NT2/D1 (cell line): ENCODE data around the gene ARHGAP28.

ENCODE experiments used
- DNase-seq: peaks from one replicate; pipeline ENCODE4 v3.0.0-alpha.2; 2011; ENCODE audit warnings: low read depth, low spot score
- H3K27me3 ChIP-seq: 2 replicates; pipeline ENCODE4 v1.6.0; 2011; ENCODE audit warnings: mild to moderate bottlenecking; ENCODE audit not compliant: insufficient read length, insufficient read depth
- H3K36me3 ChIP-seq: 2 replicates; pipeline ENCODE4 v1.6.1; 2011; ENCODE audit warnings: mild to moderate bottlenecking, low read length, mixed read lengths; ENCODE audit not compliant: insufficient read depth, insufficient read length
- H3K4me1 ChIP-seq: 2 replicates; pipeline ENCODE4 v1.5.1; 2011; ENCODE audit not compliant: insufficient read depth, insufficient read length
- H3K4me3 ChIP-seq: 2 replicates; pipeline ENCODE4 v1.5.1; 2011; ENCODE audit warnings: low read depth; ENCODE audit not compliant: insufficient read length
- H3K9ac ChIP-seq: 2 replicates; pipeline ENCODE4 v1.6.0; 2011; ENCODE audit warnings: low read depth; ENCODE audit not compliant: insufficient read length
- H3K9me3 ChIP-seq: 2 replicates; pipeline ENCODE4 v1.5.1; 2011; ENCODE audit warnings: mild to moderate bottlenecking, low read length; ENCODE audit not compliant: insufficient read depth
- SUZ12 ChIP-seq: IDR thresholded peaks from 2 replicates; pipeline ENCODE4 v1.6.1; 2011; ENCODE audit not compliant: insufficient read length, insufficient read depth; ENCODE audit errors: extremely low read depth
- YY1 ChIP-seq: IDR thresholded peaks from 2 replicates; pipeline ENCODE4 v1.6.1; 2011; ENCODE audit not compliant: insufficient read length, insufficient read depth
- ZNF274 ChIP-seq: IDR thresholded peaks from 2 replicates; pipeline ENCODE4 v1.6.1; 2011; ENCODE audit warnings: mild to moderate bottlenecking, low read depth, low read length

The ARHGAP28 gene

GRCh38 chr18:6744816-6745455 is 15.4 kb downstream of the ARHGAP28 start:
- DNase-seq, result no peak
- no peak overlapping the region for H3K4me3 ChIP-seq
- TF ChIP-seq YY1, result no peak
- TF ChIP-seq SUZ12, result no peak
- TF ChIP-seq ZNF274, result no peak
- H3K27me3 ChIP-seq, result no peaks in the 10 kb centered on the region
- H3K9ac ChIP-seq, result no peak overlapping the region
- H3K4me1 ChIP-seq, result no peaks in the 10 kb centered on the region
- no peaks in the 10 kb centered on the region for H3K36me3 ChIP-seq
- H3K9me3 ChIP-seq, result 0 out of 2 replicates have a peak, but pooled peaks cover 2% of the 10 kb centered on the region

- DNase-seq, result no peak
- H3K9me3 ChIP-seq, result 0 out of 2 replicates have a peak, but pooled peaks cover 7% of the 10 kb centered on the region
- H3K4me3 ChIP-seq, result no peak overlapping the region
- no peaks in the 10 kb centered on the region for H3K36me3 ChIP-seq
- no peaks in the 10 kb centered on the region for H3K4me1 ChIP-seq
- TF ChIP-seq ZNF274, result no peak
- no peak for TF ChIP-seq YY1
- H3K27me3 ChIP-seq, result no peaks in the 10 kb centered on the region
- no peak overlapping the region for H3K9ac ChIP-seq
Observed at GRCh38 chr18:6745504-6746031, 16.1 kb downstream of the ARHGAP28 start.

- H3K4me3 ChIP-seq, result no peak overlapping the region
- peaks cover 7% of the 10 kb centered on the region; the same call in 1 of the 2 replicates for H3K9me3 ChIP-seq
- no peaks in the 10 kb centered on the region for H3K36me3 ChIP-seq
- no peaks in the 10 kb centered on the region for H3K4me1 ChIP-seq
- H3K27me3 ChIP-seq, result no peaks in the 10 kb centered on the region
- no peak for DNase-seq
- no peak overlapping the region for H3K9ac ChIP-seq
- TF ChIP-seq ZNF274, result no peak
- TF ChIP-seq YY1, result no peak
- TF ChIP-seq SUZ12, result no peak
Observed at GRCh38 chr18:6746386-6746960, 17.0 kb downstream of the ARHGAP28 start.

GRCh38 chr18:6747646-6748045 is 18.1 kb downstream of the ARHGAP28 start:
- H3K4me3 ChIP-seq, result no peak overlapping the region
- no peaks in the 10 kb centered on the region for H3K27me3 ChIP-seq
- no peak overlapping the region for H3K9ac ChIP-seq
- DNase-seq, result no peak
- no peaks in the 10 kb centered on the region for H3K4me1 ChIP-seq
- TF ChIP-seq SUZ12 (no peak), ZNF274 (no peak), YY1 (no peak)
- no peaks in the 10 kb centered on the region for H3K36me3 ChIP-seq
- peaks cover 7% of the 10 kb centered on the region; the same call in 1 of the 2 replicates for H3K9me3 ChIP-seq

- TF ChIP-seq ZNF274, result no peak
- no peak for TF ChIP-seq YY1
- TF ChIP-seq SUZ12, result no peak
- no peak for DNase-seq
- Histone ChIP-seq H3K36me3 (no peaks in the 10 kb centered on the region), H3K27me3 (no peaks in the 10 kb centered on the region), H3K9me3 (peaks cover 7% of the 10 kb centered on the region; the same call in 1 of the 2 replicates), H3K4me3 (no peak overlapping the region), H3K9ac (no peak overlapping the region), H3K4me1 (no peaks in the 10 kb centered on the region)
Observed at GRCh38 chr18:6748241-6748640, 18.7 kb downstream of the ARHGAP28 start.

GRCh38 chr18:6750411-6750810 is 20.9 kb downstream of the ARHGAP28 start:
- H3K4me1 ChIP-seq, result no peaks in the 10 kb centered on the region
- TF ChIP-seq ZNF274 (no peak), YY1 (no peak), SUZ12 (no peak)
- DNase-seq, result no peak
- no peaks in the 10 kb centered on the region for H3K27me3 ChIP-seq
- no peaks in the 10 kb centered on the region for H3K36me3 ChIP-seq
- H3K4me3 ChIP-seq, result no peak overlapping the region
- peaks cover 7% of the 10 kb centered on the region; the same call in 1 of the 2 replicates for H3K9me3 ChIP-seq
- H3K9ac ChIP-seq, result no peak overlapping the region

- peaks cover 7% of the 10 kb centered on the region; the same call in 1 of the 2 replicates for H3K9me3 ChIP-seq
- no peaks in the 10 kb centered on the region for H3K27me3 ChIP-seq
- no peak overlapping the region for H3K9ac ChIP-seq
- no peak for DNase-seq
- TF ChIP-seq SUZ12 (no peak), ZNF274 (no peak), YY1 (no peak)
- H3K4me3 ChIP-seq, result no peak overlapping the region
- H3K36me3 ChIP-seq, result no peaks in the 10 kb centered on the region
- no peaks in the 10 kb centered on the region for H3K4me1 ChIP-seq
Observed at GRCh38 chr18:6751222-6751621, 21.7 kb downstream of the ARHGAP28 start.
